Activated CD4-positive, CD25-positive, alpha-beta regulatory T cell treated with anti-CD3 and anti-CD28 coated beads, Interleukin-2, amount 50 U/mL, for 16 hours (primary cell): ENCODE results near the gene LARGE2.

ENCODE experiments used
- DNase-seq: peaks from one replicate; pipeline ENCODE4 v3.0.0-alpha.2; 2020; ENCODE audit warnings: low read depth, low spot score

LARGE2 gene

GRCh38 chr11:45913942-45914635 is 8.4 kb upstream of the LARGE2 start:
- no peak for DNase-seq

- no peak for DNase-seq
These were observed 7.0 kb upstream of the LARGE2 start for GRCh38 chr11:45915446-45915845.

- DNase-seq, result no peak
These were observed 5.2 kb upstream of the LARGE2 start for GRCh38 chr11:45917286-45917622.

- peak; percentile 93 for DNase-seq
These were observed 4.7 kb upstream of the LARGE2 start, which contains the start of gene PEX16 for GRCh38 chr11:45917623-45918330. Gene PEX16 (minus strand): TSS chr11:45917877. CDS start chr11:45917811, 66 bp downstream.

GRCh38 chr11:45918331-45918941 is 4.0 kb upstream of the LARGE2 start:
- peak; percentile 33 for DNase-seq

- no peak for DNase-seq
These were observed 3.3 kb upstream of the LARGE2 start for GRCh38 chr11:45918962-45919675.

- DNase-seq, result no peak
These were observed 2.5 kb upstream of the LARGE2 start for GRCh38 chr11:45919806-45920530.

GRCh38 chr11:45920531-45921477 is 1.7 kb upstream of the LARGE2 start:
- no peak for DNase-seq

- DNase-seq, result no peak
These were observed 663 bp upstream of the LARGE2 start for GRCh38 chr11:45921561-45922424.

- no peak for DNase-seq
These were observed 1.8 kb downstream of the LARGE2 start for GRCh38 chr11:45924036-45924915.

GRCh38 chr11:45924927-45925326 is 2.5 kb downstream of the LARGE2 start:
- no peak for DNase-seq

GRCh38 chr11:45925550-45925949 is 3.1 kb downstream of the LARGE2 start:
- no peak for DNase-seq

GRCh38 chr11:45926001-45926401 is 3.5 kb downstream of the LARGE2 start:
- DNase-seq, result no peak

GRCh38 chr11:45926536-45927331 is 4.3 kb downstream of the LARGE2 start:
- DNase-seq, result no peak

GRCh38 chr11:45927332-45927683 is 4.9 kb downstream of the LARGE2 start:
- DNase-seq, result no peak

- DNase-seq, result no peak
These were observed 5.4 kb downstream of the LARGE2 start for GRCh38 chr11:45927684-45928413.
